Mucosa of descending colon (tissue), 3 donors: Measurements from ENCODE around the gene FPR3. TPM values are rescaled to one million over a fixed set of nuclear protein-coding genes. Genes with fewer than 3 reads are reported as not detected.

Experiments
- ATAC-seq: fragments of 200-7000 bp; cut with Tn5 transposase; one replicate; pipeline ENCODE4 v1.9.1; 2020; ENCODE audit warnings: mild to moderate bottlenecking, moderate library complexity
- DNase-seq, 3 donors: peaks; one replicate each; pipeline ENCODE4 v3.0.0-alpha.2; 2020
- H3K36me3 ChIP-seq: fragments of 200-600 bp; one replicate; pipeline ENCODE4 v1.8.0; 2021; ENCODE audit warnings: low read depth, mild to moderate bottlenecking
- H3K4me1 ChIP-seq: fragments of 200-600 bp; one replicate; pipeline ENCODE4 v1.8.0; 2021; ENCODE audit warnings: low read depth, mild to moderate bottlenecking
- H3K4me3 ChIP-seq: fragments of 200-600 bp; one replicate; pipeline ENCODE4 v1.8.0; 2021; ENCODE audit warnings: mild to moderate bottlenecking
- H3K9me3 ChIP-seq: fragments of 200-600 bp; one replicate; pipeline ENCODE4 v1.8.0; 2021; ENCODE audit warnings: mild to moderate bottlenecking
- CTCF ChIP-seq: fragments of 200-600 bp; IDR thresholded peaks from one replicate; pipeline ENCODE4 v1.8.0; 2022; ENCODE audit warnings: antibody characterized with exemption, mild to moderate bottlenecking
- intact Hi-C, 2 donors: fragments of 100-400 bp; cut with DNase I in 1 of 2; cut with micrococcal nuclease in 1 of 2; formaldehyde crosslinking; loops; one replicate each; pipeline versions ENCODE4 v1.11.0 to v1.11.1; 2022; cut with DNase I, micrococcal nuclease
- total RNA-seq, 3 donors: library from RNA; stranded (reverse); fragmentation: NEBNext Ultra II Directional in 2 of 3; extraction: Animal tissue kit (Norgen Biotek cat#: 25700) in 2 of 3; gene quantifications; one replicate each; pipeline versions ENCODE4 v1.2.1 to v1.2.4, GENCODE V29; 2021 to 2023
- donor health status: DM: no; HTN: no; CAD: no; lungs with moderate emphysema.
- donor health status: DM: no; HTN: no; CAD: no.
- donor health status: DM: no; HTN: yes; CAD: no.

The FPR3 gene
- total RNA-seq, 3 donors from 2014 or later: 3.6 to 9.8 (median 7.4) TPM

GRCh38 chr19:51779181-51779580 is 15.8 kb upstream of the FPR3 start:
- intact Hi-C loops: no loop called here
- no peak for DNase-seq
- no peaks in the 10 kb centered on the region for H3K4me1 ChIP-seq

GRCh38 chr19:51779703-51780102 is 15.3 kb upstream of the FPR3 start:
- no peaks in the 10 kb centered on the region for H3K36me3 ChIP-seq
- H3K4me3 ChIP-seq: no peak overlapping the region
- H3K4me1 ChIP-seq: no peaks in the 10 kb centered on the region
- TF ChIP-seq CTCF: no peak
- DNase-seq (no peak), ATAC-seq (no peak)
- intact Hi-C loops: no loop called here
- no peaks in the 10 kb centered on the region for H3K9me3 ChIP-seq

More at GRCh38 chr19:51779181-51779580, 15.8 kb upstream of the FPR3 start:
- no peak for ATAC-seq
- Histone ChIP-seq H3K4me3 (no peak overlapping the region), H3K36me3 (no peaks in the 10 kb centered on the region), H3K9me3 (no peaks in the 10 kb centered on the region)
- no peak for TF ChIP-seq CTCF

- DNase-seq: no peak
- intact Hi-C loops: no loop called here
- no peaks in the 10 kb centered on the region for H3K4me1 ChIP-seq
- H3K4me3 ChIP-seq: no peak overlapping the region
- TF ChIP-seq CTCF: no peak
- H3K9me3 ChIP-seq: no peaks in the 10 kb centered on the region
- ATAC-seq: no peak
- H3K36me3 ChIP-seq: no peaks in the 10 kb centered on the region
Observed at GRCh38 chr19:51780270-51780669, 14.7 kb upstream of the FPR3 start.

GRCh38 chr19:51781999-51782398 is 13.0 kb upstream of the FPR3 start:
- DNase-seq (no peak), ATAC-seq (no peak)
- Histone ChIP-seq H3K4me1 (no peaks in the 10 kb centered on the region), H3K9me3 (no peaks in the 10 kb centered on the region), H3K4me3 (no peak overlapping the region), H3K36me3 (no peaks in the 10 kb centered on the region)
- no peak for TF ChIP-seq CTCF
- intact Hi-C loops: no loop called here

- ATAC-seq (no peak), DNase-seq (no peak)
- intact Hi-C loops: no loop called here
- Histone ChIP-seq H3K4me1 (no peaks in the 10 kb centered on the region), H3K4me3 (no peak overlapping the region), H3K9me3 (no peaks in the 10 kb centered on the region), H3K36me3 (no peaks in the 10 kb centered on the region)
- no peak for TF ChIP-seq CTCF
Observed at GRCh38 chr19:51783372-51783771, 11.6 kb upstream of the FPR3 start.

- ATAC-seq: no peak
- H3K36me3 ChIP-seq: no peaks in the 10 kb centered on the region
- no peak for TF ChIP-seq CTCF
- intact Hi-C loops: no loop called here
- H3K4me3 ChIP-seq: no peak overlapping the region
- H3K4me1 ChIP-seq: no peaks in the 10 kb centered on the region
- no peaks in the 10 kb centered on the region for H3K9me3 ChIP-seq
- no peak for DNase-seq
Observed at GRCh38 chr19:51784109-51784785, 10.7 kb upstream of the FPR3 start.
